ENCODE data around the gene NKX3-2.

NKX3-2 gene

DNA sequence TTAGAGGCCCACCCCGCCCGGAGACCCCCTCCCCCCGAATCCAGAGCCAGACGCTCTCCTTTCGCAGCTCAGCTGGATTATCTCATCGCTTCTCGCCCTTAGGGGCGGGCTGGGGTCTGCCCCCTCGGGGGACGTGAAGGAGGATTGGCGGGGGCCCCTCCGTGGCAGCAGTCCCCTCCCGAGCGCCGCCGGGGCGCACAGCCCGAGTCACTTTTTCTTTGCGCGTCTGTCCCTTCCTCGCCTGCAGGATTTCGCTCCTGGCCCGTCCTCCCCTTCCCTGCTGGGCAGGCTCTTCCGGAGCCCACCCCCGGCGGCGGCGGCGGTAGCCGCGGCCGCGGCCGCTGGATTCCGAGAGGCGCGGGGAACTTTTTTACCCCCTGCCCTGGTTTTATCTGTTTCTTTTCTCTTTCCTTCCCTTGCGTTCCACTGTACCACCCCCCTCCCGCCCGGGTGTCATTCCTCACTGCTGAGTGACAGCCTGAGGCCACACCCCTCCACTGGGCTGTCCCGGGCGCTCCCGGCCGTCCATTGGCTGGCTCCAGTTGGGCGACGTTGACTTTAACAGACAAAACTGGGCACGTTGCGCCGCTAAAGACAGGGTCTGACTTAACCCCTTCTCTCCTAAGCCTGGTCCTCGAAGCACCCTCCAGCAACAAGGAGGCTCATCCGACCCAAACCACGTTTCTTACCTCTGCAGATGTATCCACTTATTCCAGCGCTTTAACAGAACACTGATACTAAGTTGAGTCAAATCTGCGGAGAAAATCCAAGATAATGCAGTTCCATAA is 492 bp upstream of the NKX3-2 start:
- DNase-seq = peak; percentile 29

DNA sequence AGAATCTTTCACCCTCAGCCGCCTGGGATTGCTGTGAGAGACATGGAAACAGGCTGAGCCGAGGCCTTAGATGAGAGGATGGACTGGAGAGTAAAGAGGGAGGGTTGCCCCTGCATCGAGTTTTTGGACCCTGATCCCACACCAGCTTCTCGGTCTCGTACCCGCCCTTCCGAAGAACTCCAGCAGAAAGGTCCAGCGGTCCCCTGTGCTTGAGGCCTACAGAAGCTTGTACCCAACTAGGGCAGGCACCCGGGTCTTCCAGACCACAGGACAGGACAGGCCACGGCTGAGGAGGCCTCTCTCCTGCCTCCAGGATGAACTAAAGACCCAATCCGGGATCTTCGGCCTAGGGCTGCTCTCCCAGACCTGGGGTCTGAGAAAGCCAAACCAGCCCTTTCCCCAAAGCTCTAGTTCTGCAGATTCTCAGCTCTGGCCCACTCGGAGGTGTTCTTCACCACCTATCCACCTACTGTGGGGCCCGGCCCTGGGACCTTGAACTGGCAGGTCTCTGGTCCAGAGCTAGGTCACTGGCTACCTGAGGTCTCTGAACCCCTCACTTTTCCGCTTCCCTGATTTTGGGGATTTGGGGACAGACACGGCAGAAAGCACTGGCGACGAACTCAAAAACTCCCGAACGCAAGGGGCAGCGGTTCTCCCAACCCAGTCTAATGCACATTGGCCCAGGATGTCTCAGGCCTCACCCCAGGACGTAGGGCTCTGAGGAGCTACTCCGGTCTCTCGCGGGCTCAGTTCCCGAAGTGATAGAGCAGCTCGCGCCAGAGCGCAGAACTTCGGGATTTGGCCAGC is 1.1 kb downstream of the NKX3-2 start:
- no peak for DNase-seq

DNA sequence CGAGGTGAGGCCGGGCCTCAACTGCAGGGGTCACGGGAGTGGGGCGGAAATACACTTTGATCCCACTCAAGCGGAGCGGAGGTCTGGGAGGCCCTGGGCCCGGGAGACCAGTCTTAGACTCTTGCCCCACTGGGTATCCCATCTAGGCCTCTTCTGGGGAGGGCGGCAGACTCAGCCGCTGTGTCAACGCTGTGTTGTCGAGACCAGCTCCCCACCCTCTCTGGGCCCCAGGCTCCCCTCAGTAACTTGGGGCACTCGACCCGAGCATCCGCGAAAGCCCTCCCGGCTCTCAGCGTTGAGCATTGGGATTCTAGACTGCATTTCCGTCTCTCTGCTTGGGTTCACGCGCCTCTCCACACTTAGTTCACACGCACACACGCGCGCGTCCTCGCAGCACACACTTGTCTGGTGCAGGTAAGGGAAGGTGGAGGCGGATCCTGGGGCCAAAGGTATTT is 1.7 kb downstream of the NKX3-2 start:
- DNase-seq = no peak

DNA sequence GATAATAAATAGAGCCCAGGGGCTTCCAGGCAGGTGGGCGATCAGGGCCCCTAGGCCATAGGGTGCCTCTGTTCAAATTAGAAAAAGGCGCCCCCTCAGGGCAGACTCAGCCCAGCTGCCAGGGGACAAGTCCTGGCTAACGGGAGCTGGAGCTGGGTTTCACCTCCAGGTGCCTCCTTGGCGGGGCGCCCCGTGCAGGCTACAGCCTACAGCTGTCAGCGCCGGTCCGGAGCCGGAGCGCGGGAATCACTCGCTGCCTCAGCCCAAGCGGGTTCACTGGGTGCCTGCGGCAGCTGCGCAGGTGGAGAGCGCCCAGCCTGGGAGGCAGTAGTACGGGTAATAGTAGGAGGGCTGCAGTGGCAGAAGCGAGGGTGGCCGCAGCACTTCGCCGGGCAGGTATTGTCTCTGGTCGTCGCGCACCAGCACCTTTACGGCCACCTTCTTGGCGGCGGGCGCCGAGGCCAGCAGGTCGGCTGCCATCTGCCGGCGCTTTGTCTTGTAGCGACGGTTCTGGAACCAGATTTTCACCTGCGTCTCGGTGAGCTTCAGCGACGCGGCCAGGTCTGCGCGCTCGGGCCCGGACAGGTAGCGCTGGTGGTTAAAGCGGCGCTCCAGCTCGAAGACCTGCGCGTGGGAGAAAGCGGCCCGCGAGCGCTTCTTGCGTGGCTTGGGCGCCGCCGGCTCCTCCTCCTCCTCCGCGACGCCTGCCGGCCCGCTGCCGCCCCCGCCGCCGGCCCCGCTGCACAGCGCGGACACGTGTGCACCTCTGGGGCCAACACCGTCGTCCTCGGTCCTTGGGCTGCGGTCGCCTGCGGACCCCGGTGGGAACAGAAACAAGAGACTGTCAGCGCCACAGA is 2.4 kb downstream of the NKX3-2 start:
- peak; percentile 24 for DNase-seq

DNA sequence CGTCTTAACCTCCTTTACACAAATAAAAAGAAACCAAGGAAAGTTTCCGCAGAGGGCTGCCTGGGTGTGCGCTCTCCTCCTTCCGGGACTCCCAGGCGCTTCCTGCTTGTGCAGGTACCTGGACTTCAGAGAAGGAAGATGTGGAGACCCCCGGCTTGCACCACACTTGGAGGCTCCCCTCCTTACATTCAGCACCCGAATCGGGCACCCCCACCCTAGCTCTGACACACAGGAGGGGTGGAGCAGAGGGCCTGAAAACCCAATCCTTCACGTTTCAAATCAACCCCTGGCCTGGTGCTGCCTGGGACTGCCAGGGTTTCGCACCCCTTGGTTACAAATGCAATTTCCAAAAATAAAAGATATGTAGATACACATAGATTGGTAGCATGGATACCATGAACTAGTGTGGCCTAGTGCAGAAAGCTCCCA is 3.1 kb downstream of the NKX3-2 start:
- no peak for DNase-seq

DNA sequence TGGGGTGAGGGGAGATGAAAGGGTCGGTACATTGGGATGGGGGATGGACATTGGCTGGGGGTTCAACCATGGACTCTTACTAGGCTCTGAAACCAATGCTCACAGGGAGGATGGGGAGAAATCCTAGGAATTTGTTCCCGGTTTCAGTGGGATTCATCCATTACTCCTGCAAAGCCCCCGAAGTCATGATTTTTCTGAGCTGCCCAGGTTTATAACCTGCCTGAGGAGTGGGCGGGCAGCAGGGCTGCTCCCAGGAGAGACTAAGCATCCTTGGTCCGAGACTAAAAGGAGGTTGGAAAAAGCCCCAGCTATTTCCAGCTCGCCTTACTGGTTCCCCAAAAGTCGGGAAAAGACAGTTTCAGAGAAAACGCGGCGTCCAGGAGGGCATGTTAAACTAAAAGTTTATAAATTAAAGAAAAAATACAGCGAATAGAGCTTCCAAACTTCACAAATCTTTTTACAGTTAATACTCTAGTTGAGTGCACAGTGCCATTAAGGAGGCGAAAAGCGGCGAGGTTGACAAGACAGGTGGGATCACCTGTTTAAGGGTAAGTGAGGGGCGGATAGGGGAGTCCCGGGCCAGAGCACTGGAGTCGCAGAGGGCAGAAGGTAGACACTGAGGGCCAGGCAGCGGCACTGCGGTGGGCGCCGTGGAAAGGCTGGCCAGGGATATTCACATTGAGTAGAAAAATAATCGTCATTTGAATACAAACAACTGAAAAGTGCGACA is 3.7 kb downstream of the NKX3-2 start:
- no peak for DNase-seq

DNA sequence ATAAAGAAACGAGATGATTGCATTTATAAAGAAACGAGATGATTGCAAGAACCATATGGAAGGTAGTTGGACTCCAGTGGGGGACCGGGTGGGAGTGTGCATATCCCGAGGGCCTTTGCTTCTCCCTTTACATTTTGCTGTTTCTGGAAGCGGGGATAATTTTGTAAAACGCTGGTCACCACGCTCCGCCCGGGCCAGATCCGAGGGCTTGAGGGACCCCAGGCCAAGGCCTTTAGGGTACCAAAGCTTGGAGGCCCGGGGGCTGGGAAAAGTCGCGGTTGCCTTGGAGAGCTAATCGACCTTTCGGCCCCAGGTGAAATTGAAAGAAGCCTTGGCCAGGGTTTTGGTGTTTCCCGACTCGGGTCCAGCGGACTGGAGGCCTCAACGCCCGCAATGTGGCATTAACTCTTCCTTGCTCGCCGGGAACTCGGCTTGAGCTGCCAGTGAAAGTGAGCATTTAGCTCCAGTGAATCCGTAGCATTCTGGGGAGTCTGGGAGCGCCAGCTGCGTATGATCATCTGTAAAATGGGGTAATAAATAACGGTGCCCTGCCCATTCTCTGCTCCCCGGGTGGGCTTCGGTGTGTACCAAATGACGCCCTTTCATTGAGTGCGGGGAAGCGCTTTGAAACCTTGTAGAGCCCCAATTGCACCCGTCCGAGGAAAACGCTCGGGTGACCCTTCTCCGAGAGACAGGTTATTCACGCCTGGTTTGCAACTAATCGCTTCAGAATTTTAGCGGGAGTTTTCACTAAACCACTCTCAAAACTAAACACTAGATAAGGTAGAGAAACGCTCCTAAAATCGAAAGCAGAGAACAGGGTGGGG is 4.5 kb downstream of the NKX3-2 start:
- DNase-seq = no peak

DNA sequence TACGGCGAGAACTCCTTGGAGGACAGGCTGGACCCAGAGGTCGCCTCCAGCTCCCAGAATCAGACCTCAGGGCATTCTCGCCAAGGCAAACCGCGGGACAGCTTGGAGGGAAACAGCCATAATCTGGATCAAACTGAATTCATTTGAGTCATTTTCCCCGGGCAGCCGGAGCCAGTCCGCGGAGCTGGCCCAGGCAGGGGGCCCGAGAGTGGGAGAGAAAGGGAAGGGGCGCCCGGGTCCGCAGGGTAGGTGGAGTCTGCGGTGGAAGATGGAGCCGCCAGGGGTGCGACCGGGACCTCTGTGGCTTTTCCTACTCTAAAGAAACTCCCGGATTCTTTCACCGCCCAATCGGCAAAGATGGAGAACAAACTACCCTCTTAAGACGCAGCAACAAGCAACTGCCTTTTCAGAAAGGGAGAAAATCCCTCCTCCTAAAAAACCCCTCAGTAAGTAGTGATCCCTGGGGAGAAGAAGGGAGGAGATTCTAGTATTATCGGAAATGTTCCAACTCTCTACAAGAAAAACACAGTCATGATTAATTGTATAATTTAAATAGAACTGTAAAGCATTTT is 5.2 kb downstream of the NKX3-2 start:
- no peak for DNase-seq

DNA sequence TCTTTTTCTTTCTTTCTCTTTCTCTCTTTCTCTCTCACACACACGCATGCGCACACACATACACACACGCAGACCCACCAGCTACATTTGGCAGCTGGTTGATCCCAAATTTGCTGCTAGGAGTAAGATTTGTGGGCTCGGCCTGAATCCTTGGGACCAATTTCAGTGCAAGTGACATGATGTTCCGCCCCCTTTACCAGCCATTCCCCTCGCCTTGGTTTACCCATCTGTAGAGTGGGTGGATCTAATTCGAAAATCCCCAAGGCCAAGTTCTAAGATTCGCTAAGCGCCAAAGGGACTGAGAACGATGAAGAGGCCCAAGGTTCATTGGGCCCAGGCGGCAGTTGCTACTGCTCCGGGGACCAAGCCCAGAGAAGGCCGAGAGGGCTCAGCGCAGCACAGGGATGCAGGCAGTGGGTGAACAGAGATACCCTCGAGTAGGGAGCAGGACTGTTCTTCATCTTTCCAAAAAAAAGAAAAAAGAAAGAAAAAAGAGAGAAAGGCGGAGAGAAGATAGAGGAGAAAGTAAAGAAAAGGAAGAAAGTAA is 5.8 kb downstream of the NKX3-2 start:
- DNase-seq = no peak

DNA sequence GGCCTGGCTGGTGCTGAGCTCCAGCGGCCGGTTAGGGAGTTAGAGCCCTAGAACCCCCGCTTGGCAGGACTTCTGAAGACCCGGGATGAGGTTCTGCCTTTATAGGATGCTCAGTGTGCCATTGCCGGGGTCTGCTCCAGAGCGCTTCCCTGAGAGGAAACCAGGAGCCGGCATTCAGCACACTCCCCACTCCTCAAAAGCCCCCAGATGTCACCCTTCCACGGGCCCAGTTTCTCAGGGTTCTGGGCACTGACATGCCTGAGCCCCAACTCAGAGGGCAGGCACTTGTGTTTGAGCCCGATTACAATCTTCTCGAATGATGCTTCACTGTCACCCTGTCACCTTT is 6.5 kb downstream of the NKX3-2 start:
- no peak for DNase-seq

DNA sequence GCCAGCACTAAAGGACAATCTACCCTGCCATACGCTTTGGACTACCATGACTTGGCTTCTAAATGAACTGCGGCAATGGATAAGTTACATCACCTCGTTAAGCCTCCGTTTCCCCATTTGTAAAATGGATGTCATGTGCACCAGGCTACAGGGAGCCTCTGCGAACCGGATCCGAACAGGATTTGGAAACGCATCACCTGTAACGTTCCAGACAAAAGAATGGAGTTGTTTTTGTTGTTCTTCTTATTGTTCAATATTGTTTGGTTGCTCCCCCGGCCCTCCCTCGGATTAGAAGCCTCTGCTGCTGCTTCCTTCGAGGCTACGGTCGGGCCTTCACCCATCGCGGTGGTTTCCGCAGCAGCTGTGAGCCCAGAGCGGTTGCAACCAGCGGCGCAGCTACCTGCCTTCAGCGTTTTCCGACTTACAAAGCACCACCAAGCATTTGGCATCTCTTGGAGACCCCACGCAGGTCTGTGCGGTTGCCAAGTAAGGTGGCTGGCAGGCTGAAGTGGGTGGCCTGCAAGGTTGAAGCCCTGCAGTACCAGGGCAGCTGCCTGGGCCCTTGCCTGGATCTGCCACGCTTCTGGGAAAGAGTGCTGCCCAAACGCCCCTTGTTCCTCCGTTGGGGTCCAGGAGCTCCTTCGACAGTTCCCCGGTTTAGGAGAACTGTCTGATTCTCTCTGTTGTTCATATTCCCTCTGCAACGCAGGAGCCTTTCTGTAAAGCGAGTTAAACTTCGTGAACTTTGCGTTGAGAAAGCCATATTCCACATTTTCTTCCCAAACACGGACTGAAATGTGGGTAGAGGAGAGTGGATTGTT is 7.1 kb downstream of the NKX3-2 start:
- DNase-seq = no peak

DNA sequence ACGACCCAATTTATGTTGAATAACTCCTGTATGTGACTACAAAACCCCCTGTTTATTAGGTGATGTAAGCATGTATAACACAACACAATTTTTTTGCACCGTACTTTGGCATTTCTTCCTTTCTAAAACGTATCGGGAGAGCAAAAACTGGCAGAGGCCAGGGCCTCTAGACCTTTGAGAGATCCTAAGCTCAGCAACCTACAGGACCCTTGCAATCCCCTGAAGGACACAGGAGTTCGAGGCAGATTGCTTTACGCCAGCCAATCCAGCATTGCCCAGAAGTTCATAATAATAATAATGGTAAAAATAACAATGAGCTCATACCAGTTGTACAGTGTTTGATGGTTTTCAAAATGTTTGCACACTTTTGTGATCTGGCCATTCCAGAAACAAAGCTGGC is 7.7 kb downstream of the NKX3-2 start:
- no peak for DNase-seq

DNA sequence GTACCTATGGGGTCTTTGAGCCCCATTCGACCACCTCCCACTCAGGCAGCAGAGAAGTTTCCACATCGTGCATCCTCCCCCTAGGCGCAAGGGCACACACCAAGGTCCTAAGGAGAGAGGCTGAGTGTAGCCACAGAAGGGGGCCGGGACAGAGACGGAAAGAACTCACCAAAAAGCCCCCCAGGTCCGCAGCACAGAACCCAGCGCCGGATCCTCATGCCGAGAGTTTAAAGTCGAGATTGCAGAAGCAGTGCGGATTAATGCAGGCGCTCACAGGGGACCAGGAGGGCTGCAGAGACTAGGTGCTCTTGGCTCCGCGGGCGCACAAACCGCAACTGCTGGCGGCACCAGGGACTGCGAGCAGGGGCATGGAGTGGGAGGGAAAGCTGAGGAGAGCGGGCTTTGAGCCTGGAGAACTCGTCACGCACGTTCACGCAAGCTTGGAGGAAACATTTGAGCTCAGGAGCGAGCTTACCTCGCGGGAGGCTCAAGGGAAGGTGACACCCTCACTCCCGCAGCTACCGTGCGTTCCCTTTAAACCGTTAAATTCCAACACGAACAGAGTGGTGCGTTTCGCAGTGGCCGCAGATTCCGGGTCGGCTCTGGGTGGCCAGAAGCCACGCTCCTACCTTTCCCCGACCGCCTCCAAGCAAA is 8.5 kb downstream of the NKX3-2 start:
- DNase-seq = no peak

DNA sequence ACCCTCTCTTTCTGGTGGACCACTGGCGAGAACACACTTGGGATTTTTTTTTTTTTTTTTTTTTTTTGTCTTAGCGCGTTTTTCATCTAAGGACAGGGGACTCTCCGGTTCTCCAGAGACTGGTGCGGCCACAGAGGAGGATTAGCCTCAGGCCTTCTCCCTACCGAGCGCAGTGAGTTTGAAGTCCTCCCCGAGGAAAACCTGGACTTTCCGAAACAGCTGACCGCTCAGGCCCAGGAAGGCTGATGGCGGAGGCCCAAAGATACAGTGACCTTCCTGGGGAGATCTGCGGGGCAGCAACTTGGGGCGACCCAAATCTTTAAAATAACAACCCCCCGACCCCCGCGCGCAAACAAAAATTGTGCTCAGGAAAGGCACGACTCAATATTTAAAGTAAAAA is 9.2 kb downstream of the NKX3-2 start:
- DNase-seq = no peak

DNA sequence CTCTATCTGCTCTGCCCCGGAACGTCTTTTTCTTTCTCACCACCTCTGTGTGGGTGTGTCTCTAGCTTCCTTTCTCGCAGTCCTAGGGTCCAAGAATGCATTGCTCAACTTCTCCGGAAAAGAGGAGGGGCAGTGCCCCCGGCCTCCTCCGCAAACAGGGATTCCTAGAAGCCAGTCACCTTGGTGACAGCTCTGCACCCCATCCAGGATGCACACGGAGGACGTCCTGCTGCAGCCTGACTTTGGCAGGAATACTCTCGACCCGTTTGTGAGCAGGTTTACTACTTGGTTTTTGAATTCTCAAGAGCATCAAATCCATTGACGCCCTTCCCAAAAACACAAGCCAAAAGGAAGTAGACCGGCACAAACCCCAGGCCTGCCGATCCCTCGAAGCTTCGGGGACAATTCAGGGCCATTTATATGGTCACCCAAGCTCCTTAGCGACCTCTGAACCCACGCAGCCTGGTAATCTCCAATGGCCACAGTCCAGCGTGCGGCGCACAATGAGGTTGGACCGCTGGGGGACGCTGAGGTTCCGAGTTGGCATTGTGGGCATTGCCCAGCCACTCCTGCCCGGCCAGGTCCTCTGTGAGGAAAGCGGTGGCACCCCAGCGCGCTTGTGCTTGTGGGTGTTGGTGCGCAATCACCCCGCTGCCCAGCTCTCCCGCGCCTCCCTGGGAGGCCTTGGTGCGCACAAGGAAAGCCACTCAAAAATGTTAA is 9.8 kb downstream of the NKX3-2 start:
- no peak for DNase-seq

DNA sequence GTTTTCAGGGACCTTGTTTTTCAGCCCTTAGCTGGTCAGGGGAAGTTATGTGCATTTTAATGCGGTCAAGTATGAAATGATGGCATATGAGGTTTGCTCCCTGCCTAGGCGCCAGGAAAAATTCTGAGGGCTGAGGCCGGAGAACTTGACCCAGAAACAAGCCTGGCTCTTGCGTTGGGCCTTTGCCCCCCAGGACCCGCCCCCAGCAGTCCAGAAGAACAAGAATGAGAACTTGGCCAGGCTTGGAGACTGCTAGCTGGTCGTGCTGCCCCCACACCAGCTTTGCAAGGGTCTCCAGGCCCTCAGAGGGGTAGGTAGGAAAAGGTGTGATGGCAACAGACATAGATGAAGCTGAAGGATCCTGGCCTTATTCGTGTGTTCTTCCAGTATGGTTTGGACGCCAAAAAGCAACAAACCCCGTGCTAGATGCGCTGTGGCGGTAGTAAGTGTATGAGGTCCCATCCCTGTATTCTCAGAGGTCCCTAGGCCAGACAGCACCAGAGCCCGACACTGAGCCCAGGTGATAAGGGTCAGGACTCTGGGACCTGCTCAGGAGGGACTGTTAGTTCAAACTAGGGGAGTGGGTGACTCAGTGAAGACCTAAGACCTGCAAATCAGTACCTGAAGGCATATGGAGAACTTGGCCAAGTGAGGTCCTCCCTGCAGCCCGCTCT is 10.5 kb downstream of the NKX3-2 start:
- DNase-seq = no peak

DNA sequence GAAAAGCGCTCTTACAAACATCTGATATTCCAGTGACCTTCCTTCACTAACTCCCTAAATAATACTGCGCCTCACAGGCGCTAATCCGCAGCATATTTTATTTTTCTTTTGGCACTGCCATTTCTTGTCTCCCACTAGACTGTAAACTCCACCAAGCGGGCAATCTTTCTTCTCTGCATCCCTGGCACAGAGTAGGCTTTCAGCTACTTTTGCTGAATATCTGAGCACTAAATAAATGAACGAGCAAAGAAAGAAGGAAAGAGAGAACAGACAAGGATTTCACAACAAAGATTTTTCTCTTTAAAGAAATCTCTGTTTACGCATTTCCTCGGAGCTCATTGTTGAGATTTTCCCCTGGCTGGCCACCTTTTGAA is 12.7 kb downstream of the NKX3-2 start:
- no peak for DNase-seq

All from CD4-positive, alpha-beta T cell treated with Interleukin-17A for 1 hour (primary cell).